ENCODE results near the gene TYRP1.
"Not testable (repeated sequence)": the region's sequence is repeated elsewhere in the genome, so short reads cannot be mapped to it uniquely, and the experiment has no call there.

The TYRP1 gene

GRCh38 chr9:12674961-12675360 lies 18.2 kb upstream of the TYRP1 start:
- TF ChIP-seq CTCF (IDR thresholded peaks at IDR 0.05; ENCODE audit: control insufficient read depth, insufficient read depth, low read depth, low read length, missing control alignments), result no peak
- no peak for DNase-seq (ENCODE audit: low read depth)
- H3K4me3 ChIP-seq (ENCODE audit: control insufficient read depth, low read depth, low read length), result no peak overlapping the region

GRCh38 chr9:12677462-12678126 lies 15.6 kb upstream of the TYRP1 start:
- DNase-seq (ENCODE audit: low read depth); H3K4me3 ChIP-seq (ENCODE audit: control insufficient read depth, low read depth, low read length): not testable (repeated sequence)

- TF ChIP-seq CTCF (IDR thresholded peaks at IDR 0.05; ENCODE audit: control insufficient read depth, insufficient read depth, low read depth, low read length, missing control alignments), result no peak
- peak; percentile 50 for DNase-seq (ENCODE audit: low read depth)
- no peak overlapping the region for H3K4me3 ChIP-seq (ENCODE audit: control insufficient read depth, low read depth, low read length)
Observed at GRCh38 chr9:12680341-12680740, 12.8 kb upstream of the TYRP1 start.

GRCh38 chr9:12680757-12681156 lies 12.4 kb upstream of the TYRP1 start:
- no peak for TF ChIP-seq CTCF (IDR thresholded peaks at IDR 0.05; ENCODE audit: control insufficient read depth, insufficient read depth, low read depth, low read length, missing control alignments)
- no peak overlapping the region for H3K4me3 ChIP-seq (ENCODE audit: control insufficient read depth, low read depth, low read length)
- no peak for DNase-seq (ENCODE audit: low read depth)

- TF ChIP-seq CTCF (IDR thresholded peaks at IDR 0.05; ENCODE audit: control insufficient read depth, insufficient read depth, low read depth, low read length, missing control alignments), result no peak
- no peak for DNase-seq (ENCODE audit: low read depth)
- no peak overlapping the region for H3K4me3 ChIP-seq (ENCODE audit: control insufficient read depth, low read depth, low read length)
Observed at GRCh38 chr9:12681620-12682019, 11.6 kb upstream of the TYRP1 start.

- DNase-seq (ENCODE audit: low read depth), result no peak
- H3K4me3 ChIP-seq (ENCODE audit: control insufficient read depth, low read depth, low read length), result no peak overlapping the region
- no peak for TF ChIP-seq CTCF (IDR thresholded peaks at IDR 0.05; ENCODE audit: control insufficient read depth, insufficient read depth, low read depth, low read length, missing control alignments)
Observed at GRCh38 chr9:12684974-12685373, 8.2 kb upstream of the TYRP1 start.

- DNase-seq (ENCODE audit: low read depth), result no peak
- TF ChIP-seq CTCF (IDR thresholded peaks at IDR 0.05; ENCODE audit: control insufficient read depth, insufficient read depth, low read depth, low read length, missing control alignments), result no peak
- H3K4me3 ChIP-seq (ENCODE audit: control insufficient read depth, low read depth, low read length), result no peak overlapping the region
Observed at GRCh38 chr9:12689233-12689632, 4.0 kb upstream of the TYRP1 start.

Measured in AG09309 (cell line).